Measurements from ENCODE around the gene GDPGP1. TPM values are rescaled to one million over a fixed set of nuclear protein-coding genes. Genes with fewer than 3 reads are reported as not detected.
A peak's percentile ranks its signal among the peaks of the same experiment; 100 is the strongest.

Gene GDPGP1
- total RNA-seq, 1 experiment from 2014 or later, result 15.1 TPM

DNA sequence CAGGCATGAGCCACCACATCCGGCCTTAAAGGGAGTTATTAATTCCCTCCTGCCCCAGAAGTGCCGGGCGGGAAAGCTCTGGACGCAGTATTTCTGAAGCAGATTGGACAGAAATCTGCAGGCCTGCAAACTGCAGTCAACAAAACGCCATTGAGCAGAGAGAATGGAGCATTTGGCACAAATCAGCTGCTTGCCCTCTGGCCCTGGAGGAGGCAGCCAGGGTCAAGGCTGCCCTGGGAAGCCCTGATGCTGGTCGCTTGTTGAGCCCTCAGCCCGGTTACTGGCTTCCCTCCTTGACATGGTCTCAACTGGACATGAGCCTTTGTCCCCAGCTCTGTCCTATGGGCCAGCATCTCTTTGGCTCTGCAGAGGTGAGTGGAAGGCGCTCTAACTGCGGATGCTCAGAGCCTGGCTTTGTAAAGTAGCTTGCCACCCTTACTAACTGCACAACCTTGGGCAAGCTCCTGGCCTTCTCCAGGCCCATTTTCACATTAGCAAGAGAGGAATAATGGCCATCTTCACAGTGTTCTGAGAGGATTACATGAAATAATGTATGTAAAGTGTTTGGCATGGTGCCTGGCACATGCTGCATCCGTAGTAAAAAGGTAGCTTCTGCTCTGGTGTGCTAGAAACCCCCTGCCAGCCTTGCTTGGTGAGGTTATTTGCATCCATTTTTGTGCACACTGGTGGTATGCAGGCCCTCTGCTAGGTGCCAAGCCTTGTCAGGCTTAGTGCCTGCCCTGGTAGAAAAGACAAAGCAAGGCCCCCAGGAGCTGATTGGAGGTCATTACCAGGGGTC is 28.8 kb upstream of the GDPGP1 start:
- no peak for DNase-seq (ENCODE audit: low spot score)

- DNase-seq (ENCODE audit: low spot score), result no peak
Observed at GRCh38 chr15:90205886-90206285, 28.1 kb upstream of the GDPGP1 start.

DNA sequence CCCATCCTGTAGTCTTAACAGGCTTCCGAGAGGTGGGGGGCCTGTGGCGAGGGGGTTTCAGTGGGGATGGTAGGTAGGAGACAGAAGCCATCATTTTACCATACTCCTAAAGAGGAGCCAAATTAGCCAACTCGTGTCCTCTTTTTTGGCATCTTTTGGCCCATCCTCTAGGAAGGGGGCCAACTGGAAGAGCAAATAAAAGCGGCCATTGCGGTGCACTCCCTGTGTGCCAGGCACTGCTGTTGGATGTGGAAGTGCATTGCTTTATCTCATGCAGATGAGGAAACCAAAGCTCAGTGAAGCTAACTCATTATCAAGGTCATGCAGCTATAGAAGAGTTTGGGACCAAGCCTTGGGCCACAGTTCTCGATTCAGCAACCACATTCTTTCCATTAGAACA is 26.8 kb upstream of the GDPGP1 start:
- DNase-seq (ENCODE audit: low spot score), result no peak

DNA sequence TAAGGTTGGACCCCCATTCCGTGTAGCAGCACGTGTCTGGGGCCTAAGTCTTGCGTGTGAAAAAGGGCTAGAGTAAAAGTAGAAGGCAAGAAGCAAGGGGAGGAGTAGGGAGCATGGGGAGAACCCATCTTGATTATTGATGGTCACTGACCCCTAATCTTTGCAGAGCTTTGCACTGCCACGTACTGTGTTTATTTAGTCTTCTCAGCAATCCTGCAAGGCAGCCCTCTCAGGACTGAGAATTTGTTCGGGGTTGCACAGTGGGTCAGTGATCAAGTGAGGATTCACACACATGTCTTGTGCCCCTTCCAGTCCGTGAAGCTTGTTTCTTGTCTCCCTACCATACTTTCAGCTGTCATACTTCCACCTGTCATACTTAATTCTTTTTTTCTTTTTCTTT is 25.7 kb upstream of the GDPGP1 start:
- DNase-seq (ENCODE audit: low spot score), result no peak

DNA sequence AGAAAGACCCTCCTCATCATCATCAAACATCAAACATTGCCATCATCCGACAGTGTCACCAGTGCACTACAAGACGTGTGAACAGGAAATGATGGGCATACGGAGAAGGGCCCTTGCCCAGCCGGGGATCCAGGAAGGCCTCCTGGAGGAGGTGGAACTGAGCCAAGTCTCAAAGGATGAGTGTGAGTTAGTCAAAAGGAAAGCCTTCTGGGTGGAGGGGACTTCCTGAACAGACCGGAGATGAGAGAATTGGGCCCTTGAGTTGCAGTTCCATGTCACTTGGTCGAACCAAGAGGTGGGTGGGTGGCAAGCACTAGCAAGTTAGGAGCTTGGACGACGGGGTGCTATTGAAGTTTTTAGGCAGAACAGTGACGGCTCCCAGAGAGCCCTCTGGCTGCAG is 24.4 kb upstream of the GDPGP1 start:
- no peak for DNase-seq (ENCODE audit: low spot score)

DNA sequence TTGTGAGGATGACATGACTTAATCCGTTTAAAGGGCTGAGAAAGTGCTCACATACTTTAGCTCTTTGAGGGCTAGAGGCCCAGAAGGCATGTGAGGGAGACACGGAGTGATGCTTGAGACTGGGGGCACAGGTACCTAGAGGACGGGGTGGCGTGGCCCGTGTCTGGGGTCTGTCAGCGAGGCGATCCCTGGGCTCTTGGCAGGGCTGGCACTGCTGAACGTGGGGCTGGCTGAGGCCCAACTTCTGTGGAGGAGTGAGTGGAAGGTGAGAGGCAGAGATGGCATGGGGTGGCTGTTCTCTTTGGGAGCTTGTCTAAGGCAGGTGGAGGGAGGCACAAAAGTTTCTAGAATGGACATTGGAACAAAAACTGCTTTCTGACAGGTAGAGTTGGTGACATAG is 23.4 kb upstream of the GDPGP1 start:
- peak; percentile 29 for DNase-seq (ENCODE audit: low spot score)

DNA sequence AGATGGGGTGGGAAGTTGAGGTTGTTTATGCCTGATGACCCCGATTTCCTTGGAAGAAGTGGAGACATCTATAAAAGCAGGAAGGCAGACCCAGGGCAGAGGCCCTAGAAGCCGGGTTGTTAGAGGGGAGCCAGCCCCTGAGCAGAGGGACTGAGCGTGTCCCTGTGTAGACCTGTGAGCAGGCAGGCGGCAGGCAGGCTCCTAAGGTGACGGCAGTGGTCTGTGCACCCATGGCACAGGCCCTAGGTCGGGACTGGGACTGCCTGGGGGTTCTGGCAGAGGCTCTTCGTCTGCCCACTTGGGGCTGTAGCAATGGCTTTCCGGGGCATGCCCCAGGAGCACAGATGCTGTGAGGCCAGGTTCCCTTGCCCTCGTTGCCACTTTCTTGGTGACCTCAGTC is 23.0 kb upstream of the GDPGP1 start:
- DNase-seq (ENCODE audit: low spot score), result no peak

DNA sequence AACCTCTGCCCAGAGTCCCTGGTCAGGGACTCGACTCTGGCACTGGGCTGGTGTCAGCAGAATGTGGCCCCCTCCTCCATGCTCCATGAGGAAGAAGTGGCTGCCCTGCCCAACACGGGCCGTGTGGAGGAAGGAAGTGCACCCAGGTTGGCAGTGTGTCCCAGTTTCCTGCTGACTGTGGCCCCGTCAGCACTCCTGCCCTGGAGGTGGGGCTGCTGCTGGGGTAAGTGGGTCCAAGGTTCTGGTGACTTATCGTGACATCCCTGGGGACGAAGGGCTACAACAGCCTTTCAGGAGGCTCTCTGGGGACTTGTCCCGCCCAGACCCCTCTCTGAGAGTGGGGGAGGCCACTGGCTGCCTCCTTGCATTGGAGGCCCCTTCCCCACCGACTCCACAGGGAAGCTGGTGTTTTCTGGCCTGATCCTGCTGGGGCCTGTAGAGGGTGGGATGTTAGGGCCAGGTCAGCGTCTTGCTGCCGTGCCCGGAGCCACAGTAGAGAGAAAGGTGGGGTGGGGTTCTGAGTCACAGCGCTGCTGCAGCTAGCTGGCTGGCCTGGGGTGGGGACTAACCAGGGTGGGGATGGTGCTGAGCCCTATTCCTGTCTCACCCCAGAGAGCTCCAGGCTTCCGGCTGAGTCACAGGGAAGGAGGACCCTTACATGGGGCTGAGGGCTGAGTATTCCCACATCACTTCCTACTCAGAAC is 22.4 kb upstream of the GDPGP1 start:
- DNase-seq (ENCODE audit: low spot score), result peak; percentile 97

DNA sequence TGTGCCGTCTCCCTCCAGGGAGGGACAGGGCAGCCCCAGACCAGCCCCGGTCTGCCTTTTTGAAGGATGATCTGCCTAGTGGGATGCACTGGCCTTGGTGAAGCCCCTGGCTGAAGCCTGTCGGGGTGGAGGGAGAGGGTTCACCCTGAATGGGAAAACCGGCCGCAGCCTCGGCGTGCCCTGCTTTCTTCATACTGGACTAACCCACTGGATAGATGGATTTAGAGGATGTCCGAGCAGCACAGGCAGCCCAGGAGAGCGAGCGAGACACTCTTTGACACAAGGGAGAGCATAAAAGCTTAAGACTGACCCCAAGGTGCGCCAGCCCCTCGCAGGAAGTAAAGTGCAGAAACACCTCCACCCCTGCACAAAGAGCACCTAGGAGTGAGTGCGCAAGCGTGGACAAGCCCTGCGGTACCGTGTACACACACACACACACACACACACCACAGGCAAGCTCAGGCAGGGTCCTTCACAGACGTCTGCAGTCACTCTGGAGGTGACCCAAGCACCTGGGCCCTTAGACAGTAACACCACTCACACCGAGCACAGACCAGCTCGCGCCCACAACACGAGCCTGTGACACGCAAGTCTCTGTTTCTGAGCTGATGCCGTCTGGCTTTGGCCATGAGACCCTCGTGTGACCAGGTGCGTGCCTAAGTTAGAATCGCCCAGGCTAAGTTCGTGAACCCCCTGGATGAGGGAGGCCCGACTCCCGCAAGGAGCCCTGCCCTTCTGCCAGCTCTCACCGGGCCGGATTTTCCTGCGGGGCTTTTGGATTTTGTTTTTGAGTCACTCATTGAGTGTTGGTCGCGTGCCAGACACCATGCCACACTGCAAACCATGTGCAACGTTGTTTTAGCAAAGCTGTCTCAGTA is 21.5 kb upstream of the GDPGP1 start:
- peak; percentile 83 for DNase-seq (ENCODE audit: low spot score)

DNA sequence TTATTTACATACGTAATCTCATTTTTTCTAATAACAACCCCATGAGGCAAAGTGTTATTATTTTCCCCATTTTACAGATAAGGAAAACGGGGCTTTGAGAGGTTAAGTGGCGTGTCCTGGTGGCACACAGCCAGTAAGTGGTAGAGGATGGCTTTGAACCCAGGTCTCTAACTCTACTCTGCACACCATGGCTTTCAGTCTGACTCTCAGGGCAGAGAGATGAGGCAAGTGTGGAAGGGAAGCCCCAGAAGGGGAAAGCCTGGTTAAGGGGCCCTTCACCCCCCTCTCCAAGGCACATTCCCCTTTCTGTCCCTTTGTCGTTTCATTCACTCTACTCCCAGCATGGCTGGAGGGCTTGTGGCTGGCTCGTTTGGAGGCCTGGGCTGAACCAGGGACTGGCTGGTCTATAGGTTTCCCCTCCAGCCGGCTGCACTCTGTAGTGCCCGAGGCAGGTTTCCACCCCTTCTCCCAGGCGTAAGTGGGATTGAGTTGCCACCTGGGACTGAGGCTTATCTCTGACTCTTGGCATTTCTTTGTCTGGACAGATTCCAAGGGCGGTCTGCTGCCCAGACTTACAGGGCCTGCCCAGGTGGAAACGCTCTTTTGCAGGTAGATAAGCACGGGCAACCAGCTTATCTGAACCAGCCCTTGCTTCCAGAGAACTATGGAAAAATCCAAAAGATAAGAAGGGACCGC is 20.7 kb upstream of the GDPGP1 start:
- peak; percentile 94 for DNase-seq (ENCODE audit: low spot score)

DNA sequence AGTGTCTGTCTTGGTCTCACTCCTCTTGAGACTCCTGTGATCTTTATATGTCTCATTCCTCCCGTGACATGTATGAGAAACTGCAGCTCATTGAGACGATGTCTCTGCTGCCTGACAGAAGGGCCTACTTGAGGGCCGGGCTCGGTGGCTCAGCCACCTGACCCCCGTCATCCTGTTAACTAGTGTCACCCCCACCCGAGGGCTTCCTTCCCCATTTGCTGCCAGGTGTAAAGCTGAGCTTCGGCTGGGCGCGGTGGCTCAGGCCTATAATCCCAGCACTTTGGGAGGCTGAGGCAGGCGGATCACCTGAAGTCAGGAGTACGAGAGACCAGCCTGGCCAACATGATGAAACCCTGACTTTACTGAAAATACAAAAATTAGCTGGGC is 20.2 kb upstream of the GDPGP1 start:
- DNase-seq (ENCODE audit: low spot score), result no peak

DNA sequence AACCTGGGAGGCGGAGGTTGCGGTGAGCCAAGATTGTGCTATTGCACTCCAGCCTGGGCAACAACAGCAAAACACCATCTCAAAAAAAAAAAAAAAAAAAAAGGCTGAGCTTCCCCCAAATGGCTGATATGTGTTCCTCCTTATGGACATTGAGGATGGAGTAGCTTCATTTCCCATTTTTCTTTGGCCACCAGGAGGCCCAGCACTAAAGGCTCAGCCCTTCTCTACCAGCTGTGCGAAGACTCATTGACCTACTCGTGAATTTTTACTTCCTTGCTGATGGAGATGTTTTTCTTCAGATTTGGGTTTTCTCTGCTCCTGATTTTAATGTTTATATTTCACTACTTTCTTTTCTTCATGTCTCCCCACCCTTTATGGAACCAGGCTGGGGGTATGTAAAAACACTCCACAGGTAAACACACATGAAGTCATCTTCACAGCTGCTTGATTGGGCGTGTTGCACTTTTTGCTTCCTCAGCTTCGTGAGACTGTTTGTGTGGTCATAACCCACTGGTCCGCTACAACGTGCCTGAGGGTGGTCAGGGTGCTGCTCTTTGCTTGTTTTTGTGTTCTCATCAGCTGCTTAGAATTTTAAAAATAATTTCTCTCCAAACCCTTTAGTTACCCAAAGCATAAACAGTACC is 19.3 kb upstream of the GDPGP1 start:
- DNase-seq (ENCODE audit: low spot score), result peak; percentile 72

DNA sequence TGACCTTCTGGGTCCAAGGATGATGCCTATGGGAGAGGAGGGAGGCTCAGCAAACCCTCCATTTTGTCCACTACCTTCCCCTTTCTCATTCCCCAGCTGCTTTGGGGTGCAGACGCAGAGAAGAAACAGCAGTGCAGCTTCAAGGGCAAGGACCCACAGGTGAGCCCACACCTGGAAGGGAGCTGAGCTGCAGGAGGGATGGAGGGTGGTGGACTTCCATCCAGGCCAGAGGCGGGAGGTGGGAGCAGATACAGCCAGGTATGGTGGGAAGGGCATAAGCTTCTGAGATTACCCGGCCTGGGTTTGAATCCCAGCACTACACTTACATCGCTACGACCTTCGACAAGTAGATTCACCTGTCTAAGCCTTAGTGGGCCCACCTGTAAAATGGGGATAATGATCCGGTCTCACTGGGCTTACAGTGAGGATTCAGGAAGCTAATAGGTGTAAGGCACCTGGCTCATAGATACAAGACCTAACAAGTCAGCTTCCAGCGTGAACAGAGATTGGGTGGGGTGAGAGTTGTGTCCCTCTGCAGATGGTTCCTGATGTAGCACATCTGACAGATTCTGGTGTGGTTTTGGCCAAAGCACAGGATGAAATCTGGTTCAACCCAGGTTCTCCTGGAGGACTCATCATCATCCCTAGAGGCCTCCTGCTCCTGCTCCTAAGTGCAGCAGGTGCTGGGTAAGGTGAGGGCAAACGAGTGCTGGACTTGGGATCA is 16.2 kb upstream of the GDPGP1 start:
- DNase-seq (ENCODE audit: low spot score), result no peak

DNA sequence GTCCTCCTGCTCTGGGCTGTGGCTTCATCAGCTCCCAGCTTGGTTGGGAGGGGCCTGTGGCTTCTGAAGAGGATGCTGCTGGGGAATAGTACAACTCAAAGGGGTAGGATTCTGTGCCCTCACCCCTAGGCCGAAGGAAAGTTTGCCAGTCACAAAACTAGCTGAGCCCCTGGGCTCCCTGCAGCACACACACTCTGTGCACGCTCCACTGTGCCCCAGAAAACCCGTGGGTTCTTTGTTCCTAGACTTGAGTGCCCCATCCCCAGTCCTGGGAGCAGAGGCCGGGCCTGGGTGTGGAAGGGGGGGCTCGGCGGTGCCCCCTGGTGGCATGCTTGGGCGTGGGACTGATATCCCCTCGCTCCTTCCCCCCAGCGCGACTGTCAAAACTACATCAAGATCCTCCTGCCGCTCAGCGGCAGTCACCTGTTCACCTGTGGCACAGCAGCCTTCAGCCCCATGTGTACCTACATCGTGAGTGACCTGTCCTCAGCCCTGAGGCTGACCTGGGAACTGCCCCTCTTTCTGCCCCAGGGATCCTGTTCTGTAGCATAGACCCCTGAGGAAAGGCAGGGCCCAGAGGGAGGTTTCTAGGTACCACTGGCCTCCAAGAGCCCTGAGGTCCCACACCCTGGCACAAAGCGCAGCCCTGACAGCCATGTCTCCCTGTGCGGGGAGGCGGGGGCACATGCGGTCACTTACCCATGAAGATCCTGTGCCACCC is 14.4 kb upstream of the GDPGP1 start:
- DNase-seq (ENCODE audit: low spot score), result peak; percentile 48

DNA sequence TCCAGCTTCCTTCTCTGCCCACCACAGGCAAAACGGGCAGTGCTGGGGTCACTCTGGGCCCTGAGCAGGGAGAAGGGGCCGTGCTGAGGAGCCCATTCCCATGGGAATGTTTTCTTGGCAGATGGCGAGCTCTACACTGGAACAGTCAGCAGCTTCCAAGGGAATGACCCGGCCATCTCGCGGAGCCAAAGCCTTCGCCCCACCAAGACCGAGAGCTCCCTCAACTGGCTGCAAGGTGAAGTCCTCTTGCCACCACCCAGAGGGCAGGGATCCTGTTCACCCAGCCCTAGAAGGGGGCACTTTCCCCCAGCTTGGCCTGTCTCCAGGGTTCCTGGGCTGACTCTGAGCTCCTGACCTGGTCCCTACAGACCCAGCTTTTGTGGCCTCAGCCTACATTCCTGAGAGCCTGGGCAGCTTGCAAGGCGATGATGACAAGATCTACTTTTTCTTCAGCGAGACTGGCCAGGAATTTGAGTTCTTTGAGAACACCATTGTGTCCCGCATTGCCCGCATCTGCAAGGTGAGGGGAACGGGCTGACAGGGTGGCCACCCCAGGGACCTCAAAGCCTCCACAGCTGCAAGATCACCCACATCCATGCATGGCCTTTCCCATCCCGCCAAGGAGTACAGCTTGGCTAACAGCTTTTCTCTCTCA is 12.6 kb upstream of the GDPGP1 start:
- DNase-seq (ENCODE audit: low spot score), result peak; percentile 86

DNA sequence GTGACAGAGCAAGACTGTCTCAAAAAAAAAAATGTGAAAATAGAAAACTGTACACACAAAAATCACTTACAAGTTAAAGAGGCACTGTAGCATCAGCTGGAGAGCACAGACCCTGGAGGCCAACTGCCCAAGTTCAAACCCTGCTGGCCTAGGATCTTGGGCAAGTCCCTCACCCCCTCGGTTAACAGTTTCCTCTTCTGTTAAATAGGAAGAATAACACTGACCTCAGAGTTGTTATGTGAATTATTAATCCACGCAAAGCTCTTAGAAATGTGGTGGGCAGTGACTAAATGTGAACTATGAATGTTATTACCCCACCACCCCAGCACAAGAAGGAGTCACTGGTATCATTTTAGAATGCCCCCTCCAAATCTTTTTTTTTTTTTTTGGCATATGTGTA is 11.5 kb upstream of the GDPGP1 start:
- no peak for DNase-seq (ENCODE audit: low spot score)

DNA sequence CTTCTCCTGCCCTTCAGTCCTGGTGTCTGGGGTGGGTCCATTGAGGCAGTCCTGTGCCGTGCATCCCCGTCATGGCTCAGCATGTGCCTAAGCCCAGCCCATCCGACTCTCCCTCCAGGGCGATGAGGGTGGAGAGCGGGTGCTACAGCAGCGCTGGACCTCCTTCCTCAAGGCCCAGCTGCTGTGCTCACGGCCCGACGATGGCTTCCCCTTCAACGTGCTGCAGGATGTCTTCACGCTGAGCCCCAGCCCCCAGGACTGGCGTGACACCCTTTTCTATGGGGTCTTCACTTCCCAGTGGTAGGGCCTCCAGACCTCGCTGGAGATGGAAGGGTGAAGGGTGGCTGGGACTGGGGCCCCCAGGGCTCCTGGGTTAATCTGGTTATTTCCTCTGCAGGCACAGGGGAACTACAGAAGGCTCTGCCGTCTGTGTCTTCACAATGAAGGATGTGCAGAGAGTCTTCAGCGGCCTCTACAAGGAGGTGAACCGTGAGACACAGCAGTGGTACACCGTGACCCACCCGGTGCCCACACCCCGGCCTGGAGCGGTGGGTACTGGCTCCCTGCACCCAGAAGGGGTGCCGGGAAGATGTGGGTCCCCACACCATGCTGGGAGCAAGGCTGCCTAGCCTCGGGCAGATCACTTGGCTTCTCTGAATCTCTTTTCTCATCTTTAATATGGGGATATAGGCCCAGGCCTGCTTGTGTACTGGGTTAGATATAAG is 10.4 kb upstream of the GDPGP1 start:
- no peak for DNase-seq (ENCODE audit: low spot score)

DNA sequence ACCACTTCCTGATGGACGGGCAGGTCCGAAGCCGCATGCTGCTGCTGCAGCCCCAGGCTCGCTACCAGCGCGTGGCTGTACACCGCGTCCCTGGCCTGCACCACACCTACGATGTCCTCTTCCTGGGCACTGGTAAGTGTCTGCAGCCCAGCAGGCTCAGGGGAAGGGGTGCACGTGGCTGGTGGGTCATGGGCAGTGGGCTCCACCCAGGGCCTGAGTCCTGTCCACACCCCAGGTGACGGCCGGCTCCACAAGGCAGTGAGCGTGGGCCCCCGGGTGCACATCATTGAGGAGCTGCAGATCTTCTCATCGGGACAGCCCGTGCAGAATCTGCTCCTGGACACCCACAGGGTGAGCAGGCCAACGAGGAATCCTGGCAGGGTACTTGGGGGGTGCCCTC is 9.0 kb upstream of the GDPGP1 start:
- DNase-seq (ENCODE audit: low spot score), result no peak
